GM12874 (cell line): Measurements from ENCODE around the gene RABIF.

Experiments
- CTCF ChIP-seq: IDR thresholded peaks from 2 replicates; pipeline ENCODE4 v1.5.1; 2011; ENCODE audit warnings: low read depth, mild to moderate bottlenecking, control low read depth, low read length, moderate library complexity; ENCODE audit not compliant: insufficient read depth

Gene RABIF

DNA sequence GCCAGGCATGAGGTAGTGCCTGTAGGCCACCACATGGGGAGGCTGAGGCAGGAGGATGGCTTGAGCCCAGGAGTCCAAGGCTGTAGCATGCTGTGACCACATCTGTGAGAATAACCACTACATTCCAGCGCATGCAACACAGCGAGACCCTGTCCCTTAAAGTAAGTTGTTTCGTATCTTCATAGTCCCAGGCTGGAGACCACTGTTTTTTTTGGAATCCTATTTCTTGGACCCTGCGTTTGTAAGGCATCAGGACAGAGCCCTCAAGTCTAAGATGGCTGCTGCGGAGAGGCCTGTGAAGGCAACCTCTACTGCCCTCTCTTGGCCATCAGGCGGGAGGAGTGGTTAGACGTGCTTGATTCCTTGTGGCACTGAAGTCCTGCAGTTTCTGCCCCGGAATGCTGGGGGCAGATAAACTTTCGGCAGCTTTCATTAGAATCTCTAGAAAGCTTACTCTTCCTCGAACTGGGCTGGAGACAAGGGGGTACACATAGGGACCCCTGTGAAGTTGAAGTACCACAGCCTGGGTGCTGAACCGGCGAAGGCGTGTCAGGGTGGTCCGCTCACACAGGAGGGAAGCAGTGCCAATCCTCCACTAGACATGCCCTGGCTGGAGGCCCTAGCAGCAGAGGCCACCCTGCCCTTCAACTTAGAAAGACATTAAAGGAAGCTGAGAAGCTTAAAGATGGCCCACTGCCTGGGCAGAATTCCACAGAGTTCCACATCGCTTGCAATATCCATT is 36.6 kb downstream of the RABIF start:
- peak; percentile 70 for TF ChIP-seq CTCF

DNA sequence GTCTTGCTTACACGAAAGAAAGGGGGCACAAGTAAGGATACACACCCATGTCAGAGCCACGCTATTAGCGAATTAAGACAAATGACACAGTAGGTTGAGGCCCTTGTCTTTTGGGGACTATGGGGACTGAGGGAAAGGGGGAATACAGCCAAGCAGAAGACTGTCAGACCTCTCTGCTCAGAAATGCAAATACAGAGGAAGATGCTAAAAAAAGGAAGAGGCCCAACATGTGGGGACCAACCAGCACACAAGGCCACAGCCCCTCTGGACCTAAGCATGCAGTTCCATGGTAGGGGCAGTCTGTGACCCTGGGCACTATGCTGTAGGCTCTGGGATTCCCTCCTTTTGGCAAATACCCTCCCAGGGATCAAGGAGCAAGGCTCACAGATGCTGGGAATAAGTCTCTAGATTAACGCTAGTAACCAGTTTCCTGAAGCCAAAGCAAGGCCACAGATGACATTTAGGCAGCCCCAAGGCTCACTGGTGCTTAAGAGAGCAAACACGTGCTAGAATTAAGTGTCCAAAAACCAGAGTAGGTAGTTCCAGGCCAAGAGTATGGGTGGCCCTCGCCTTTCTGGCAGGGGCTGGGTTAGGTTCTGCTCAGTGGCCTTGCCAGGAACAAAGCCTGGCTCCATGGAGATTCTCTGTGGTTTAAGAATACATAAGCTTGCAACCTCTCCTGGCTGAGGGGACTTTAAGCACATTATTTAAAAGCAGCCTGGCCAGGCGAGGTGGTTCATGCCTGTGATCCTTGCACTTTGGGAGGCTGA is 38.2 kb downstream of the RABIF start:
- TF ChIP-seq CTCF, result no peak

DNA sequence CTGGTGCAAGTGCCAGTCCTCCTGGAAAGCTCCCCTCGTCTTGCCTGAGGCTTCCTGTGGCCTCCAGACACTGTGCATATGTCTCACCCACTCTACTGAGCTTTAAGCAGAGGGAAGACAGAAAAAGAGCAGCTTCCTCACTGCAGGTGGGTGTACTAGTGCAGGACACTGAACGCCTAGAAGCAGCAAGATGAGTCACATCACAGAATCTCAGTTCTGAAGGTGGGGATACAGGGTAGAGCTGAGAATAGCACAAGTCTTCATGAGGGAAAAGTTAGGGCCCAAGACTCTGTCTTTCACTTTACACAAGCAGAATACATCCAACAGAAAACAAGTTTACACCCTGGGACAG is 40.8 kb downstream of the RABIF start:
- no peak for TF ChIP-seq CTCF

GRCh38 chr1:202844935-202845334 is 44.0 kb downstream of the RABIF start:
- no peak for TF ChIP-seq CTCF

DNA sequence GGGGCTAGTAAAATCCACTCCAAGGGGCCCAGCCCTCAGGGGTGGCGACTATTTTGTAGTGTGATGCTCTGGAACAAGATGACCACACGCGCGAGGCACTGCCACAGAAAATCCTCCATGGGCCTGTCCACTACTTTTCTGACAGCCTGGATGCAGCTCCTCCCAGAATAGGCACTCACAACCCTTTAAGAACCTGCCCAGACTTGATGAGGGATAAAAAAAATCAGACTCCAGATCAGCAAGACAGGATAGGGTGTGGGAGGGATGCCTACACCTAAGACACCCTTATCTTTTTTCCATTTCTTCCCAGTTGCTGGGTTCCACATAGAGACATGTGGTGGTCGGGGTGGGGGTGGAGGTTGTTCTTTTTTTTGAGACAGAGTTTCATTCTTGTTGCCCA is 44.7 kb downstream of the RABIF start:
- no peak for TF ChIP-seq CTCF

- no peak for TF ChIP-seq CTCF
These were observed 45.9 kb downstream of the RABIF start for GRCh38 chr1:202843081-202843480.

GRCh38 chr1:202837746-202838262 is 51.1 kb downstream of the RABIF start:
- no peak for TF ChIP-seq CTCF
